ENCODE data around the gene GLIS1. TPM values are rescaled to one million over a fixed set of nuclear protein-coding genes. Genes with fewer than 3 reads are reported as not detected.

The GLIS1 gene
- total and polyA plus RNA-seq, 2 experiments from 2014 or later, result 0.77 to 0.95 TPM

GRCh38 chr1:53625049-53625448, 113.9 kb downstream of the GLIS1 start:
- H3K4me3 ChIP-seq, result no peak overlapping the region
- no peaks in the 10 kb centered on the region for H3K9me3 ChIP-seq (ENCODE audit: low read depth)
- DNase-seq (ENCODE audit: low read depth in 1 of 2, low spot score in 1 of 2), result peak in 1 of 2 donors; percentile 33
- TF ChIP-seq, protein P1, sequence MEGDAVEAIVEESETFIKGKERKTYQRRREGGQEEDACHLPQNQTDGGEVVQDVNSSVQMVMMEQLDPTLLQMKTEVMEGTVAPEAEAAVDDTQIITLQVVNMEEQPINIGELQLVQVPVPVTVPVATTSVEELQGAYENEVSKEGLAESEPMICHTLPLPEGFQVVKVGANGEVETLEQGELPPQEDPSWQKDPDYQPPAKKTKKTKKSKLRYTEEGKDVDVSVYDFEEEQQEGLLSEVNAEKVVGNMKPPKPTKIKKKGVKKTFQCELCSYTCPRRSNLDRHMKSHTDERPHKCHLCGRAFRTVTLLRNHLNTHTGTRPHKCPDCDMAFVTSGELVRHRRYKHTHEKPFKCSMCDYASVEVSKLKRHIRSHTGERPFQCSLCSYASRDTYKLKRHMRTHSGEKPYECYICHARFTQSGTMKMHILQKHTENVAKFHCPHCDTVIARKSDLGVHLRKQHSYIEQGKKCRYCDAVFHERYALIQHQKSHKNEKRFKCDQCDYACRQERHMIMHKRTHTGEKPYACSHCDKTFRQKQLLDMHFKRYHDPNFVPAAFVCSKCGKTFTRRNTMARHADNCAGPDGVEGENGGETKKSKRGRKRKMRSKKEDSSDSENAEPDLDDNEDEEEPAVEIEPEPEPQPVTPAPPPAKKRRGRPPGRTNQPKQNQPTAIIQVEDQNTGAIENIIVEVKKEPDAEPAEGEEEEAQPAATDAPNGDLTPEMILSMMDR (IDR thresholded peaks at IDR 0.05; ENCODE audit: low read depth, low read length), result no peak
- no peaks in the 10 kb centered on the region for H3K36me3 ChIP-seq
- H3K27ac ChIP-seq, result no peak overlapping the region
- H3K4me1 ChIP-seq (ENCODE audit: low read depth), result no peaks in the 10 kb centered on the region
- no peaks in the 10 kb centered on the region for H3K27me3 ChIP-seq

DNA sequence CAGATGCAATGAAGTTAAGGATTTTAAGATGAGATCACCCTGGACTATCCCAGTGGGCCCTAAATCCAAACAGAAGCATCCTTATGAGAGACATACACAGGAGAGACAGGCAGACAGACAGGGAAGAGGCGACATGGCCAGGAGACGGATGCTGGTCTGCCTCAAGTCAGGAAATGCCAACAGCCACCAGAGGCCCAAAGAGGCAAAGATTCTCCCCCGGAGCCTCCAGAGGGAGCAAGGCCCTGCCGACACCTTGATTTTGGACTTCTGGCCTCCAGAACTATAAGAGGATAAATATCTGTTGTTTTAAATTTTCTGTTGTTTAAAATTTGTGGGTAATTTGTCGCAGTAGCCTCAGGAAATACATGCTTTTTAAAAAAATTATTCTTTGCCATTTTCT, 116.4 kb downstream of the GLIS1 start:
- no peaks in the 10 kb centered on the region for H3K27me3 ChIP-seq
- H3K36me3 ChIP-seq, result no peaks in the 10 kb centered on the region
- no peaks in the 10 kb centered on the region for H3K9me3 ChIP-seq (ENCODE audit: low read depth)
- H3K27ac ChIP-seq, result no peak overlapping the region
- TF ChIP-seq, protein P1 (IDR thresholded peaks at IDR 0.05; ENCODE audit: low read depth, low read length), result no peak
- DNase-seq (ENCODE audit: low read depth in 1 of 2, low spot score in 1 of 2), result no peak
- no peaks in the 10 kb centered on the region for H3K4me1 ChIP-seq (ENCODE audit: low read depth)
- H3K4me3 ChIP-seq, result no peak overlapping the region

GRCh38 chr1:53621144-53621543, 117.8 kb downstream of the GLIS1 start:
- no peaks in the 10 kb centered on the region for H3K27me3 ChIP-seq
- DNase-seq (ENCODE audit: low read depth in 1 of 2, low spot score in 1 of 2), result no peak
- H3K4me1 ChIP-seq (ENCODE audit: low read depth), result no peaks in the 10 kb centered on the region
- H3K9me3 ChIP-seq (ENCODE audit: low read depth), result no peaks in the 10 kb centered on the region
- H3K27ac ChIP-seq, result no peak overlapping the region
- TF ChIP-seq, protein P1 (IDR thresholded peaks at IDR 0.05; ENCODE audit: low read depth, low read length), result no peak
- H3K36me3 ChIP-seq, result no peaks in the 10 kb centered on the region
- no peak overlapping the region for H3K4me3 ChIP-seq

- peak in 1 of 2 donors; percentile 49 for DNase-seq (ENCODE audit: low read depth in 1 of 2, low spot score in 1 of 2)
- Histone ChIP-seq H3K9me3 (ENCODE audit: low read depth) (no peaks in the 10 kb centered on the region), H3K36me3 (no peaks in the 10 kb centered on the region), H3K4me3 (no peak overlapping the region), H3K4me1 (ENCODE audit: low read depth) (no peaks in the 10 kb centered on the region), H3K27ac (no peak overlapping the region), H3K27me3 (no peaks in the 10 kb centered on the region)
- TF ChIP-seq, protein P1 (IDR thresholded peaks at IDR 0.05; ENCODE audit: low read depth, low read length), result no peak
These were observed 118.7 kb downstream of the GLIS1 start for GRCh38 chr1:53620061-53620855.

DNA sequence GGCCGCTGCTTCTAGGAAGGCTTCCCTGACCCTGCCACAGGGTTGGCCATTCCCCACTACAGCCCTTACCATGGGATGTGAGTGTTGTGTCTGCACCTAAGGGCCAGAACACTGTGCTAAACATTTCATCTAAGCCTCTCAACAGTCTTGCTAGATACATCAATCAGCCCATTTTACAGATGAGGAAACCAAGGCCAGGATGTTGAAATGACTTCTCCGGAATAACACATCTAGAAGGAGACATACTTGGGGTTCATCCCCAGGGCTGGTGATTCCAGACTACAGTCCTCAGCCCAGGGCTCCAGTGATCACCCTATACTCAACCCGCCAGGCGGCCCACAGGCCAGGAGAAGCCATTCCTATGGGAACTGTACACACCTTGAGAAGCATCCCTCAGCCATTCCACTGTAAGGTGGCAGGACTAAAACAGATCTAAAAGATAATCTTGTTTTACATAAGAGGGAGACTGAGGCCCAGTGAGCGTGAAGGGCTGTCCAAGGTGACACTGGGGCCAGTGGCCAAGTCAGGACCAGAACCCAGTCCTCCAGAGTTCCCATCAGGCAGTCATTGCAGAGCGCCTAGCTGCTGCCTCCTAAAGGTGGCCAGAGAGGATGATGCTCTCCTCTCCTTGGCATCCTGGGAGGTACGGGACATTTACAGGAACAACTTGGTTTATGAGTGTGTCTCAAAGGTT, 119.5 kb downstream of the GLIS1 start:
- Histone ChIP-seq H3K27ac (no peak overlapping the region), H3K9me3 (ENCODE audit: low read depth) (no peaks in the 10 kb centered on the region), H3K36me3 (no peaks in the 10 kb centered on the region), H3K4me3 (no peak overlapping the region), H3K27me3 (no peaks in the 10 kb centered on the region), H3K4me1 (ENCODE audit: low read depth) (no peaks in the 10 kb centered on the region)
- TF ChIP-seq, protein P1 (IDR thresholded peaks at IDR 0.05; ENCODE audit: low read depth, low read length), result no peak
- no peak for DNase-seq (ENCODE audit: low read depth in 1 of 2, low spot score in 1 of 2)

Measured in cardiac muscle cell (in vitro differentiated cells and primary cell).